SK-N-SH treated with all-trans-retinoic acid at 6 μM for 48 hours (cell line): ENCODE results near the gene KDM4C.

Experiments
- ATAC-seq: fragments of 200-7000 bp; cut with Tn5 transposase; 3 replicates; pipeline ENCODE4 v1.9.1; 2020; ENCODE audit warnings: mild to moderate bottlenecking, moderate library complexity
- BACH2 ChIP-seq: fragments of 250-450 bp; sonication (Bioruptor Pico); IDR thresholded peaks from 2 replicates; pipeline ENCODE4 v1.9.0; 2021; ENCODE audit warnings: mild to moderate bottlenecking, borderline replicate concordance
- CSDC2 ChIP-seq: fragments of 250-450 bp; sonication (Bioruptor Pico); IDR thresholded peaks from 2 replicates; pipeline ENCODE4 v1.5.0; 2020; ENCODE audit warnings: mild to moderate bottlenecking, moderate library complexity
- ESRRG ChIP-seq: fragments of 250-450 bp; sonication (Bioruptor Pico); IDR thresholded peaks from 2 replicates; pipeline ENCODE4 v1.6.1; 2021; ENCODE audit warnings: mild to moderate bottlenecking
- ISL1 ChIP-seq: fragments of 250-450 bp; sonication (Bioruptor Pico); IDR thresholded peaks from 2 replicates; pipeline ENCODE4 v2.1.2; 2022; ENCODE audit warnings: mild to moderate bottlenecking, moderate library complexity
- PPARA ChIP-seq: fragments of 250-450 bp; sonication (Bioruptor Pico); IDR thresholded peaks from 2 replicates; pipeline ENCODE4 v1.5.0; 2020; ENCODE audit warnings: mild to moderate bottlenecking, borderline replicate concordance
- RARB ChIP-seq: fragments of 250-450 bp; sonication (Bioruptor Pico); IDR thresholded peaks from 2 replicates; pipeline ENCODE4 v1.8.0; 2021; ENCODE audit warnings: mild to moderate bottlenecking, moderate library complexity
- SNAI2 ChIP-seq: fragments of 250-450 bp; sonication (Bioruptor Pico); IDR thresholded peaks from 2 replicates; pipeline ENCODE4 v1.5.0; 2020; ENCODE audit warnings: mild to moderate bottlenecking, moderate library complexity
- TCF4 ChIP-seq: fragments of 250-450 bp; sonication (Bioruptor Pico); IDR thresholded peaks from 2 replicates; pipeline ENCODE4 v1.8.0; 2021; ENCODE audit warnings: mild to moderate bottlenecking, moderate library complexity, borderline replicate concordance
- TOX ChIP-seq: fragments of 250-450 bp; sonication (Bioruptor Pico); IDR thresholded peaks from 2 replicates; pipeline ENCODE4 v1.8.0; 2021; ENCODE audit warnings: mild to moderate bottlenecking, moderate library complexity, borderline replicate concordance
- ZC3H10 ChIP-seq: fragments of 250-450 bp; sonication (Bioruptor Pico); IDR thresholded peaks from 2 replicates; pipeline ENCODE4 v1.5.1; 2021; ENCODE audit warnings: mild to moderate bottlenecking, moderate library complexity
- ZFP3 ChIP-seq: fragments of 250-450 bp; sonication (Bioruptor Pico); IDR thresholded peaks from 2 replicates; pipeline ENCODE4 v1.5.0; 2020; ENCODE audit warnings: mild to moderate bottlenecking, moderate library complexity
- ZNF565 ChIP-seq: fragments of 450-650 bp; formaldehyde crosslinking; conservative IDR thresholded peaks from 2 replicates; pipeline ENCODE4 v1.5.0; 2020; ENCODE audit warnings: low read depth, mild to moderate bottlenecking, moderate library complexity
- ZNF70 ChIP-seq: fragments of 450-650 bp; formaldehyde crosslinking; IDR thresholded peaks from 2 replicates; pipeline ENCODE4 v1.5.0; 2020; ENCODE audit warnings: mild to moderate bottlenecking, moderate library complexity
- ZNF8 ChIP-seq: fragments of 450-650 bp; formaldehyde crosslinking; IDR thresholded peaks from 2 replicates; pipeline ENCODE4 v1.5.0; 2020; ENCODE audit warnings: mild to moderate bottlenecking, moderate library complexity
- TF ChIP-seq, protein P1 (sequence below): fragments of 250-450 bp; sonication (Bioruptor Pico); IDR thresholded peaks from 2 replicates; pipeline ENCODE4 v1.5.0; 2020; ENCODE audit warnings: mild to moderate bottlenecking, moderate library complexity
- TF ChIP-seq, protein P2 (sequence below): fragments of 250-450 bp; sonication (Bioruptor Pico); IDR thresholded peaks from 2 replicates; pipeline ENCODE4 v1.5.1; 2020; ENCODE audit warnings: low read depth, mild to moderate bottlenecking, moderate library complexity
- TF ChIP-seq, protein P3 (sequence below): fragments of 250-450 bp; sonication (Bioruptor Pico); IDR thresholded peaks from 2 replicates; pipeline ENCODE4 v1.8.0; 2021; ENCODE audit warnings: low read depth, mild to moderate bottlenecking, moderate library complexity, borderline replicate concordance
- TF ChIP-seq, protein P4 (sequence below): fragments of 250-450 bp; sonication (Bioruptor Pico); IDR thresholded peaks from 2 replicates; pipeline ENCODE4 v1.5.1; 2021; ENCODE audit warnings: mild to moderate bottlenecking, moderate library complexity
- TF ChIP-seq, protein P5 (sequence below): fragments of 250-450 bp; sonication (Bioruptor Pico); IDR thresholded peaks from 2 replicates; pipeline ENCODE4 v1.8.0; 2020; ENCODE audit warnings: mild to moderate bottlenecking, moderate library complexity, borderline replicate concordance

The KDM4C gene

DNA sequence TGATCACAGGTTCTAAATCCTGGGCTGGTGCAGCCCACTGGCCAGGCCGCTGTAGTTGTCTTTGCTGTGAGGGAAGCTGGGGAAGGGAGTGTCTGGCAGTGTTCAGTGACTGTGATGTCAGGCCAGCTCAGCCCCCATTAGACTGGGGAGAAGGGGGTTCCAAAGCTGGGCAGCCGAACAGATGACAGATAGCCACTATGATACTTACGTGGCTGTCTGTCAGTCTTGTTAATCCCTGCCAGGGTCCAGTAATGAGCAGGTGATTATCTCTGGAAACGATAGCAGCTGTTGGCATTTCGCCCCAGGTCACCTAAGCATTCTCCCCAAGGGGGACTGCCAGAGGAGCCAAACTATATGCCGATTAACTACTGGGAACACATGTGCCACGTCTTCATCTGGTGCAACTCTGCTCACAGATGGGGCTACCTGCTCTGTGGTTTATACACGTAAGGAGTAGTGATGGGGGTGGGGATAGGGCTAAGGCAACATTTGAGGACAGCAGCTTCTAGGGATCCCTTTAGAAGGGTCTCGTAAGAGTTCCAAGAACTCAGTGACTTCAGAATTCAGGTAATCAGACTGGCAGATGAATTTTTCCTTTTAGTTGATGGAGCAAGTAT, 396.3 kb downstream of the KDM4C start:
- ATAC-seq, result no peak; the same call in 2 of the 3 replicates

DNA sequence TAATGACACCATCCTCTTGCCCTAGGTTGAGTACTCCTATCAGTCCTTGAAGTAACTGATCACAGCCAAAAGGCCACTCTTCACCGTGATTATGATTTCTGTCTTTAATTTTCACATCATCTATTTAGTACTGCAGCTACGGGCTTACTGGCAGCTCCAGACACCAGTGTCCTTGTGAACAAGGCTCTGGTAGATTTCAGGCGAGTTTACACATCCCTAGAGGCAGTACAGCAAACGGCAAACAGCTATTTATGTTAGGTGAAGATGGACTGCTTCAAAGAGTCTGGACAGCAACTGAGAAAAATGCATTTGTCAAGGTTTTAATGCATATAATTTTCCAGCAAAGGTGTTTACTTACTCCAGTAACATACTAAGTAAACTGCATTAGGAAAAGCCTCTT, 396.9 kb downstream of the KDM4C start:
- TF ChIP-seq RARB (CRISPR knock-in tag) (no peak), BACH2 (CRISPR knock-in tag) (no peak), ZFP3 (CRISPR knock-in tag) (no peak), SNAI2 (CRISPR knock-in tag) (no peak), CSDC2 (CRISPR knock-in tag) (no peak)

More for the DNA sequence above, 396.3 kb downstream of the KDM4C start:
- TF ChIP-seq CSDC2 (CRISPR knock-in tag), result no peak
- TF ChIP-seq, protein P1, sequence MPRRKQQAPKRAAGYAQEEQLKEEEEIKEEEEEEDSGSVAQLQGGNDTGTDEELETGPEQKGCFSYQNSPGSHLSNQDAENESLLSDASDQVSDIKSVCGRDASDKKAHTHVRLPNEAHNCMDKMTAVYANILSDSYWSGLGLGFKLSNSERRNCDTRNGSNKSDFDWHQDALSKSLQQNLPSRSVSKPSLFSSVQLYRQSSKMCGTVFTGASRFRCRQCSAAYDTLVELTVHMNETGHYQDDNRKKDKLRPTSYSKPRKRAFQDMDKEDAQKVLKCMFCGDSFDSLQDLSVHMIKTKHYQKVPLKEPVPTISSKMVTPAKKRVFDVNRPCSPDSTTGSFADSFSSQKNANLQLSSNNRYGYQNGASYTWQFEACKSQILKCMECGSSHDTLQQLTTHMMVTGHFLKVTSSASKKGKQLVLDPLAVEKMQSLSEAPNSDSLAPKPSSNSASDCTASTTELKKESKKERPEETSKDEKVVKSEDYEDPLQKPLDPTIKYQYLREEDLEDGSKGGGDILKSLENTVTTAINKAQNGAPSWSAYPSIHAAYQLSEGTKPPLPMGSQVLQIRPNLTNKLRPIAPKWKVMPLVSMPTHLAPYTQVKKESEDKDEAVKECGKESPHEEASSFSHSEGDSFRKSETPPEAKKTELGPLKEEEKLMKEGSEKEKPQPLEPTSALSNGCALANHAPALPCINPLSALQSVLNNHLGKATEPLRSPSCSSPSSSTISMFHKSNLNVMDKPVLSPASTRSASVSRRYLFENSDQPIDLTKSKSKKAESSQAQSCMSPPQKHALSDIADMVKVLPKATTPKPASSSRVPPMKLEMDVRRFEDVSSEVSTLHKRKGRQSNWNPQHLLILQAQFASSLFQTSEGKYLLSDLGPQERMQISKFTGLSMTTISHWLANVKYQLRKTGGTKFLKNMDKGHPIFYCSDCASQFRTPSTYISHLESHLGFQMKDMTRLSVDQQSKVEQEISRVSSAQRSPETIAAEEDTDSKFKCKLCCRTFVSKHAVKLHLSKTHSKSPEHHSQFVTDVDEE (CRISPR knock-in tag), result no peak
- TF ChIP-seq, protein P2, sequence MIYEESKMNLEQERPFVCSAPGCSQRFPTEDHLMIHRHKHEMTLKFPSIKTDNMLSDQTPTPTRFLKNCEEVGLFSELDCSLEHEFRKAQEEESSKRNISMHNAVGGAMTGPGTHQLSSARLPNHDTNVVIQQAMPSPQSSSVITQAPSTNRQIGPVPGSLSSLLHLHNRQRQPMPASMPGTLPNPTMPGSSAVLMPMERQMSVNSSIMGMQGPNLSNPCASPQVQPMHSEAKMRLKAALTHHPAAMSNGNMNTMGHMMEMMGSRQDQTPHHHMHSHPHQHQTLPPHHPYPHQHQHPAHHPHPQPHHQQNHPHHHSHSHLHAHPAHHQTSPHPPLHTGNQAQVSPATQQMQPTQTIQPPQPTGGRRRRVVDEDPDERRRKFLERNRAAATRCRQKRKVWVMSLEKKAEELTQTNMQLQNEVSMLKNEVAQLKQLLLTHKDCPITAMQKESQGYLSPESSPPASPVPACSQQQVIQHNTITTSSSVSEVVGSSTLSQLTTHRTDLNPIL, result no peak
- no peak for TF ChIP-seq ZNF565 (CRISPR knock-in tag)
- no peak for TF ChIP-seq ZC3H10 (CRISPR knock-in tag)
- no peak for TF ChIP-seq ESRRG (CRISPR knock-in tag)
- no peak for TF ChIP-seq BACH2 (CRISPR knock-in tag)
- TF ChIP-seq TOX (CRISPR knock-in tag), result no peak
- no peak for TF ChIP-seq RARB (CRISPR knock-in tag)
- TF ChIP-seq ZNF8, result no peak
- TF ChIP-seq ZNF70 (CRISPR knock-in tag), result no peak
- TF ChIP-seq, protein P3, sequence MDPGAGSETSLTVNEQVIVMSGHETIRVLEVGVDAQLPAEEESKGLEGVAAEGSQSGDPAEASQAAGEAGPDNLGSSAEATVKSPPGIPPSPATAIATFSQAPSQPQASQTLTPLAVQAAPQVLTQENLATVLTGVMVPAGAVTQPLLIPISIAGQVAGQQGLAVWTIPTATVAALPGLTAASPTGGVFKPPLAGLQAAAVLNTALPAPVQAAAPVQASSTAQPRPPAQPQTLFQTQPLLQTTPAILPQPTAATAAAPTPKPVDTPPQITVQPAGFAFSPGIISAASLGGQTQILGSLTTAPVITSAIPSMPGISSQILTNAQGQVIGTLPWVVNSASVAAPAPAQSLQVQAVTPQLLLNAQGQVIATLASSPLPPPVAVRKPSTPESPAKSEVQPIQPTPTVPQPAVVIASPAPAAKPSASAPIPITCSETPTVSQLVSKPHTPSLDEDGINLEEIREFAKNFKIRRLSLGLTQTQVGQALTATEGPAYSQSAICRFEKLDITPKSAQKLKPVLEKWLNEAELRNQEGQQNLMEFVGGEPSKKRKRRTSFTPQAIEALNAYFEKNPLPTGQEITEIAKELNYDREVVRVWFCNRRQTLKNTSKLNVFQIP, result no peak
- no peak for TF ChIP-seq ZFP3 (CRISPR knock-in tag)
- TF ChIP-seq TCF4 (CRISPR knock-in tag), result no peak
- TF ChIP-seq SNAI2 (CRISPR knock-in tag), result no peak

DNA sequence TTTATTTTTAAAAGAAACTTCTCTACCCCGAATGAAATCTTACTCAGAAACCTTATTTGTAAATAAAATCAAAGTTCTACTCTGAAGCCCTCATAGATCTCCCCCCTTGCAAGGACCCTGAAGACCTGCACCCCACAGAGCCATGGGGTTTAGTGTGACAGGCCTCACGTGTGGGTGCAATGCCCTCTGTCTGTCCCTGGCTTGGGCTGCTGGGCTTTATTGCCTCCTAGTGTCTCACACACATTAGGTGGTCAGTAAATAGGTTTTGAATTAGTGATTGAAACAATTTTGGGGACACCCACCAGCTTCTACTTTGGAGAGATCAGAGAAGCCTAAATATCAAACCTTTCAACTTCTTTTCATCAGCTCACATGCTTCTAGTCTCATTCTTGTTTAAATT, 403.7 kb downstream of the KDM4C start:
- ATAC-seq, result no peak

More for the DNA sequence above, 396.9 kb downstream of the KDM4C start:
- ATAC-seq, result no peak

More for the DNA sequence above, 403.7 kb downstream of the KDM4C start:
- TF ChIP-seq, protein P4, sequence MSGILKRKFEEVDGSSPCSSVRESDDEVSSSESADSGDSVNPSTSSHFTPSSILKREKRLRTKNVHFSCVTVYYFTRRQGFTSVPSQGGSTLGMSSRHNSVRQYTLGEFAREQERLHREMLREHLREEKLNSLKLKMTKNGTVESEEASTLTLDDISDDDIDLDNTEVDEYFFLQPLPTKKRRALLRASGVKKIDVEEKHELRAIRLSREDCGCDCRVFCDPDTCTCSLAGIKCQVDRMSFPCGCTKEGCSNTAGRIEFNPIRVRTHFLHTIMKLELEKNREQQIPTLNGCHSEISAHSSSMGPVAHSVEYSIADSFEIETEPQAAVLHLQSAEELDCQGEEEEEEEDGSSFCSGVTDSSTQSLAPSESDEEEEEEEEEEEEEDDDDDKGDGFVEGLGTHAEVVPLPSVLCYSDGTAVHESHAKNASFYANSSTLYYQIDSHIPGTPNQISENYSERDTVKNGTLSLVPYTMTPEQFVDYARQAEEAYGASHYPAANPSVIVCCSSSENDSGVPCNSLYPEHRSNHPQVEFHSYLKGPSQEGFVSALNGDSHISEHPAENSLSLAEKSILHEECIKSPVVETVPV (CRISPR knock-in tag), result no peak
- TF ChIP-seq ESRRG (CRISPR knock-in tag) (no peak), PPARA (CRISPR knock-in tag) (no peak), ISL1 (CRISPR knock-in tag) (no peak), TOX (CRISPR knock-in tag) (no peak), ZNF565 (CRISPR knock-in tag) (no peak), ZNF70 (CRISPR knock-in tag) (no peak)
- TF ChIP-seq, protein P5, sequence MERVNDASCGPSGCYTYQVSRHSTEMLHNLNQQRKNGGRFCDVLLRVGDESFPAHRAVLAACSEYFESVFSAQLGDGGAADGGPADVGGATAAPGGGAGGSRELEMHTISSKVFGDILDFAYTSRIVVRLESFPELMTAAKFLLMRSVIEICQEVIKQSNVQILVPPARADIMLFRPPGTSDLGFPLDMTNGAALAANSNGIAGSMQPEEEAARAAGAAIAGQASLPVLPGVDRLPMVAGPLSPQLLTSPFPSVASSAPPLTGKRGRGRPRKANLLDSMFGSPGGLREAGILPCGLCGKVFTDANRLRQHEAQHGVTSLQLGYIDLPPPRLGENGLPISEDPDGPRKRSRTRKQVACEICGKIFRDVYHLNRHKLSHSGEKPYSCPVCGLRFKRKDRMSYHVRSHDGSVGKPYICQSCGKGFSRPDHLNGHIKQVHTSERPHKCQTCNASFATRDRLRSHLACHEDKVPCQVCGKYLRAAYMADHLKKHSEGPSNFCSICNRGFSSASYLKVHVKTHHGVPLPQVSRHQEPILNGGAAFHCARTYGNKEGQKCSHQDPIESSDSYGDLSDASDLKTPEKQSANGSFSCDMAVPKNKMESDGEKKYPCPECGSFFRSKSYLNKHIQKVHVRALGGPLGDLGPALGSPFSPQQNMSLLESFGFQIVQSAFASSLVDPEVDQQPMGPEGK, result no peak
- TF ChIP-seq, protein P1 (CRISPR knock-in tag), result no peak
- TF ChIP-seq, protein P3, result no peak
